Forelimb muscle (tissue), 1 donor: ENCODE data around the gene FAM53C. TPM values are rescaled to one million over a fixed set of nuclear protein-coding genes. Genes with fewer than 3 reads are reported as not detected.
"Not testable (repeated sequence)": the region's sequence is repeated elsewhere in the genome, so short reads cannot be mapped to it uniquely, and the experiment has no call there.

ENCODE experiments used
- DNase-seq: peaks from one replicate; pipeline ENCODE4 v3.0.0-alpha.2; 2013; ENCODE audit warnings: low read depth
- polyA plus RNA-seq: library from polyadenylated mRNA; unstranded; fragments of 120-200 nt; gene quantifications from one replicate; pipeline ENCODE4 v1.2.1, GENCODE V29; 2013; ENCODE audit not compliant: insufficient read length

FAM53C gene
- polyA plus RNA-seq, result 43.1 TPM

DNA sequence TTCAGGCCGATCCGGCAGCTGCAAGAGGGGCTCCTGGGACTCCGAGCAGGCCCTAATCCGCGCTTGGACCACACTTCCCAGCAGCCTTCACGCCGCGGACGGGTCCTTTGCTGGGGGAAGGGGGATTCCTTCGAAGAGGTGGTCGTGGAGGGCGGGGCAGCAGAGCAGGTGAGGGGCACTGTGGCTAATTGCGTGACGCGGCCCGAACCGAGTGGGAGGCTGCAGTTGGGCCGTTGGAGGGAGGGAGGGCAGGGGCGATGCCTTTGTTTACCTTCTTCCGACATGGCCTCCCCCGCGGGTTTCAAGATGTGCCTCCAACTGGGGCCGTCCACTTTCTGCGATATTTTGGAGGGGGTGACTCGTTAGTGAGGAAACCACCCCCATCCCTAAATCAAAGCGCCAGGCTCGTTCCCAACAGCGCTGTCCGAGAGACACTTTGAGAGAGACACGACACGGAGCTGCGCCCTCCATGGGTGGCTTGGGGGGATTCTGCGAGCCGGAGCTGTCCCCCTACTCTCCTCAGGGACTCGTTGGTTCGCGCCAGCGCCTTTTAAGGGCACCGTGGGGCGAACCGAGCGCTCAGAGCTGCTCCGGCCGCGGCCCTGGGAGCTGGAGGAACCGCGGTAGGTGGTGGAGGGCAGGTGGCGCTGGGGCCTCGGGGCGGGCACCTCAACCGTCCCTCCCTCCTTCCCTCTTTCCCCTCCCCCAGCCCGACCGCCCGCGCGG lies at the start of gene FAM53C:
Gene FAM53C, plus strand, starts transcription at position 582 of the 726 bp plus-strand sequence. CDS start 3,070 bp downstream, outside the sequence.
- DNase-seq, result peak; percentile 72

DNA sequence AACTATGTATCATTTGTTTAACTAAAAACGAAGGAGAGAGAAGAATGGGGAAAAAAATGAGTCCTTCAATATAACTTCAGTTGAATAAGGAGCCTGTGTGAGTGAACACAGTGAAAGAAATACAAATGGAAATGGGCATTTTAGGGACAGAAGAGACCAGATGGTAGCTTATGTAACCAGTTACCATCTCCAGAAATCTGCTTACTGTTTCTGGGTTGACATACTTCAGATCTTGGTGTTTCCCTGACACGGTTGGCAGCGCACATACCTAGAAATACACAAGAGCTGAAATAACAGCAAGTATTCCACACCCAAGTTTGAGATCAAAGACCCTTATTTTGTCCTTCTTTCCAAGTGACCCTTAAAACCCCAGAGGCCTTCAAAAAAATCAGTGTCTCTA lies 48.8 kb upstream of the FAM53C start:
- no peak for DNase-seq

DNA sequence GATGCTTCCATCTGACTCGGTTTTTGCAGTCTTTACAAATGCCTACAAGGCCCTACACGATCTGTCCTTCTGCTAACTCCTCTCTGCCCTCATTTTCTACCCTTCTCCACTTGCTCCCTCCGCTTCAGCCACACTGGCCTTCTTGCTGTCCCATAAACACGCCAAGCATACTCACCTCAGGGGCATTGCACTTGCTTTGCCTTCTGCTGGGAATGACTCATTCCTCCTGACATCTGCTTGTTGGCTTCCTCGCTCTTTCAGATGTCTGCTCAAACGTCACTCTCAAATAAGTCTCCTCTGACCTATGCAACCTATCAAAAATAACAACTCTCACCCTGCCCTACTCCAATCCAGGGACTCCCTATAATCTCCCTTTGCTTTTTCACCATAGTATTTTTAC lies 34.7 kb upstream of the FAM53C start:
- DNase-seq, result no peak

DNA sequence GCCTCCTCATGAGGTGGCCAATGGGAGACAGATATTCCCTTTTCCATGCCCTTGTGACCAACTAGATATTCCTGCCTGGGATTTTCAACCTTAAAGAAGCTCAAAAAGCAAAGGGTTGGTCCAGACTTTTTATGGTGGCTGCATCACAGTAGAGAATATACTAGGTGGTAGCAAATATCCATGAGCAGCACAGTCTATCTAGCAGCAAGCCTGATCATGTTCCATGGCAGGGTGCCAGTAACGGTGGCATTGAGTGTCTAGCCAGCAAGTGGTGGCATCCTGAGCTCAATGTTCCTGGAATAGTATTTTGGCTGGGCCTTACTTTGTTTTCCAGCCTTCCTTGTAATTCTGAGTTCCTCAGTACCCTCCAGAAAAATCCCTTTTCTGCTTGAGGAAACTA lies 32.3 kb upstream of the FAM53C start:
- DNase-seq, result no peak

DNA sequence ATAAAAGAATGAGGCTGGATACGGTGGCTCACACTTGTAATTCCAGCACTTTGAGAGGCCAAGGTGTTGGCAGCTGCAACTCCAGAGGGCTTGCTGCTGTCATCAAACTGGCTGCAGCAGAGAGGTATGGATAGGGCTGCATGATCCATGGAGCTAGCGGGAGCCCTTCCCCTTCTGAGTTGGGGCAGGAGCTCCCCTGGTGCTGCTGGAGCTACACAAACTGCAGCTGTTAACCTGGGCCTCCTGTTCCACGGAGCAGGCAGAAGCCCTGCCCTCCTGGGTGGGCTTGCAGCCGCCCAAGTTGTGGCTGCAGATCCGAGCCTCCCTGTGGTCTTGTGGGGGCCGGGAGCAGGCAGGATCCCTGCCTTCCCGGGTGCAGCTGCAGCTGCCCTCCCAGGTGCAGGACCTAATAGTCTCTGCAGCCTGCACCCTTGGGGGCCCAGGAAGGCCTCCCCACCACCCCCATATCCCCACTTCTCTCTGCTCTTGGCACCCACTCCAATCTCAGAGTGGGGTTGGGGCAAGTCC lies 22.3 kb upstream of the FAM53C start:
- no peak for DNase-seq

DNA sequence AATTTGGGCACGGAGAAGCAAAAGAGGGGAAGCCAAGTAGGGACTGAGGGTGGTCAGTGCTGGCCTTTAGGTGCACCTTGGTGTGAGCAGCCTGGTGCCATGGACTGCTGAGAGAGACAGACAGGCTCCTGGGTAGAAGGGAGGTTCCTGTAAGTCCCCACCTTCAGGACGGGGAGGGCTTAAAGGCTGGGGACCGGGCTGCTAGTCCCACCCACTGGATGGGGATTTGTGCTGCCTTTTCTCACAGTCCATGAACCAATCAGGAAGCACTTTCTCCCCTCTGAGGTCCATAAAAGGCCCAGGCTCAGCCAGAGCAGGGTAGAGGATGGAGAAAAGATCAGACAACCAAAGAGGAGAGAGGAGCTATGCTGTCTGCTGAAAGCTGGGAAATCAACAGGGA lies 21.7 kb upstream of the FAM53C start:
- DNase-seq, result no peak

DNA sequence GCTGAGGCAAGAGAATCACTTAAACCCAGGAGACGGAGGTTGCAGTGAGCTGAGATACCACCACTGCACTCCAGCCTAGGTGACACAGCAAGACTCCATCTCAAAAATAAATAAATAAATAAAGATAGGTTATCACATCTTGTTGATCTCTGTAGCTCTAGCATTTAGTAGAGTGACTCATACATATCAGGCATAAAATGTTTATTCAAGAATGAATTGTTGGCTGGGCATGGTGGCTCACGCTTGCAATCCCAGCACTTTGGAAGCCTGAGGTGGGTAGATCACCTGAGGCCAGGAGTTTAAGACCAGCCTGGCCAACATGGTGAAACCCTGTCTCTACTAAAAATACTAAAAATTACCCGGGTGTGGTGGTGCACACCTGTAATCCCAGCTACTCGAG lies 19.9 kb upstream of the FAM53C start:
- not testable (repeated sequence) for DNase-seq

DNA sequence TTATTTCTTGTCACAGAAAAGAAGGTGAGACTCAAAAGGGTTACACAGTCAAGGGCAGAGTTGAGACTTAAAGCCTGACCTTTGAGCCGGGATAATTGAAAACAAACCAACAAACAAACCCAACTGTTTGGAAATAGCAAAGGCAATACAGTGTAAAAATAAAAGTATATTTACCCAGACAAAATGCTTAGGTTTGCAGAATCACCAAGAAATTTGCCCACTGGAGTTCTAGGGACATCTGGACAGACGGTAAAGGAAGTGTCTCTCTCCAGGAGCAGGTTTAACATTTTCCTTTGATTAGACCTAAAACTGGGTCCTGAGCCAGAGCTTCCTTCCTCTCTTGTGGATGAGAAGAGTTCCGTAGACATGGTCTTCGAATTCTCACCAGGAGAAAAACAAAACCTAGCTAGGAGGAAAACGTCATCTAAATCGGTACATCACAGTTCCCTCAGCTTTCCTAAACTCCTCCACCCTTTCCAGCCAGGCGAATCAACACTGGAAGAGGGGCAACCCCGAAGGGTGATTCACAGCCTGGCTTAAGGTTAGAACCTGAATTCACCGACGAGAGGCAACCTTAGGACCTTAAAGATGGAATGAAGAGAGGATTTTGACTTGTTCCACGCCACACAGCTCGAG lies 7.1 kb upstream of the FAM53C start:
- no peak for DNase-seq

DNA sequence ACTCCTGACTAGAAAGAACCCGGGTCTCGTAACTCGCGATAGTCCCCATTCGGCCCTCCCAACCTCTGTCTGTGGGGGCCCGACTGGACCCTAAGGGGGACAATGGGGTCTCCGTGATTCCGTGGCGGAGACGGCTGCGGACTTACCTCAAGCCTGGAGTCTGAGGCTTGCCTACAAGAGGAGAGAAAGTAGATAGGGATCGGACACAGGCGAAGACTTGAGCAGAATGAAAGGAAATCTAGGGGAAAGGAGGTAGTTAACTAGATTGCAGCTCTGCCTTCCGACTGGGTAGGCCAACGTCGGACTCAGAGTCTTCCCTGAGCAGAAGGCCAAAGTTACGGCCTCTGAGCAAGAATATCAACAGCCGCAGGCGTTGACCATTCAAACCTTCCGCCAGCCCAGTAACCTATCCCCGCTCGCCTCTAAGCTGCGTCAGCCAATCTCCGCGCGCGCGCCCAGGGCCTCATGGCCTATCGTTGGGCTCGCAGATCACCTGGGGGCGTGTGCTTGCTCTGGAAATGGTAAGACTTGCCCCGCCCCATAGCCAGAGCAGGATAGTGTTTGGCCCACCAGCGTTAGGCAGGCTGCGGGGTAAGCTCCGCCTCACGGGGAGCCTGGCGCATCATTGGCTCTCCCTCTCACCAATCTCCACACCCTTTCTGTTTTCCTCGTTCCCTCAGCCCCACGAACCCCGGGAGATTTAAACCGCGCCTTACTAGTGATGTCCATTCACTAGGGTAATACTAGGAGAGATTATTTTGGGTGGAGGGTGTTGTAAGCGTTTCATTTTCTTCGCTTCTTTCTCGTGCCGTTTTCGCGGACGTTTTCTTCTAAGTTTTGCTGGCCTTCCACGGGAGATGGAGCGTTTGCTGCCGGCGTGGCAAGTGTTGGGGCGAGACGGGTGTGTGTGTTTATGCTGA lies 6.4 kb upstream of the FAM53C start, which contains the start of gene CDC25C:
Gene CDC25C, minus strand, starts transcription at position 356 of the 920 bp plus-strand sequence. CDS start 624 bp downstream, outside the sequence.
- DNase-seq, result peak; percentile 96

DNA sequence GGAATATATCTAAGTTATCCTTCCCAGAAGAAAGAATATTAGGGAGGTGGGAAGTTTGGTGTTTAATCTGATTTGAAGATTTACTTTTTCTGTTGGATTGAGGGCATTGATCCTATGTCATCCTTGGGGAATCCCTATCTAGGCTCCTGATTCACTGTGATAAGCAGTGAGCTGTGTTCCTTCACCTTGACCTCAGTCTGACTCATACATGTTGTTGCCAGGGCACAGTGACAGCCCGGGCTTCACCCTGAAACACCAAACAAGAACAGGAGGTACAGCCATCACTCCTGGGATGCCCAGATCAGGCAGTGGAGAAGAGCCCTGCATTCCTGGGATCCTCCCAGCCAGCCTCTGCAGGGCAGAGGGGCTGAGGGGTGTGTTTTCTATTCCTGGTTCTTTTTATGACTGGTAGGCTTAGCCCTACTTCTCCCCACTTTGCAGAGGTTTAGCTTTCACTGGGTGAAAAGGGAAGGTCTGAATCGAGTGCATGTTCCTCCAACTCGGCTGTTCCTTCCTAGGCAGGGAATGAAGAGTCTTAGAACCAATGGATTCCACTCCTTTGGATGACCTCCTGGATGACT lies 3.1 kb upstream of the FAM53C start:
- DNase-seq, result no peak

DNA sequence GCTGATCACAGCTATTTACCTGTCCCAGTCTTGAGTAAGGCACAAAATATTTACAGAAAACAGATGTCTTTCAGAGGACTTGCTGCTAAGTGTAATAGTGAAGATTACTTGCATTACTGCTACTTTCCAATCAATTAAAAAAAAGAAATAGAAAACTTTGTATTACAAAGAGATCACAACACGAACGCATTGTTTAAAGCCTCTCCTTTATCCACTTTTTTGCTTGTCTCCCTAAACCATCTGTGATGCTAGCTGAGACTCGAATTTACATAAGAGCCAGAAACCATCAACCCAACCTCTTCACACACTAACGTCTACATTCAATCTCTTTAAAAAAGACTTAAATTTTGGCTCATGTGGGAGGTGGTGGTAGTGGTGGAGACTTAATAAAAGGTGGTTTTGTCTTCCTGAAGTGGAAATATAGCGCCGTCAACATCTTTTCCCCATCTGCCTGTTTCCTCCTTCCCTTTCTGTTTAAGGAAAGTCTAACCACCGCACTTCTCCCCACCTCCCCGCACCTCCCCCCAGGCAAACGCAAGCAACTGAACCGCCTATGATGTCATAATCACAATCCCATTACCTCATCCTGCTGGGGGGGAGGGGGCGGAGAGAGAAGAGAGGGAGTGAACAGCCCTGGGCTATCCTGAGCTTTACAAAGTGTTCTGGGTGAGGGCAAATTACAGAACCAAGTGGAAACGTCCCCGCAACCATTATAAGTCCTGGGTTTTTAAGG lies 948 bp upstream of the FAM53C start:
- peak; percentile 50 for DNase-seq

DNA sequence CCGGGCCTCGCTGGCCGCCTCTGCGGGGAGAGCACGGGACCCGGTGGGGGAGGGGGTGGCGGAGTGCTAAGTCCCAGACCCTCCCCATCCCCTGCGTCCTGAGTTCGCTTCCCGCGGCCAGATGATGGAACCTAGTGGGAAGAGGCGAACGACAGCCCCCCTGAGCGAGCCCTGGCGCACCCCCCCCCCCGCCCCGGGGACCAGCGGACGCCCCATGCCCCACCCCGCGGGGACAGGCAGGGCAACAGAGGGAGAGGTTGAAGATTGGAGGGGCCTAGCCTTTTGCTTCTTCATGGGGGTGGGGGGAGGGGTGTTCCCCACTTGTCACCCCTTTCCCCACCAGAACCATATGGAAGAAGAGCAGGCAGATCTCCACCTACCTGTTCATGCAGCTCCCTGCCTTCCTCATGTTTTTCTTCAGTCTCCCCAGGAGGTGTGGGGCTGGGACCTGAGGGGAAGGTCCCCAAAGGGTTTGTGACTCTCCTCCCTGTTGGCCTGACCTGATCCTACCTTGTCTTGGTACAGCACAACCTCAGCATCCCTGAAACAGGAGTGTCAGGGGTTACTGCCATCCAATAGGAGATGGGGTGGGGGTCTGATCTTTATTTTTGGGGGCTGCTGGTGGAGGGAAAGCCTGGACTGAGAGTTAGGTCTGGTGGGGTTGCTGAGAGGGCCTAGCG lies 485 bp downstream of the FAM53C start:
- no peak for DNase-seq

DNA sequence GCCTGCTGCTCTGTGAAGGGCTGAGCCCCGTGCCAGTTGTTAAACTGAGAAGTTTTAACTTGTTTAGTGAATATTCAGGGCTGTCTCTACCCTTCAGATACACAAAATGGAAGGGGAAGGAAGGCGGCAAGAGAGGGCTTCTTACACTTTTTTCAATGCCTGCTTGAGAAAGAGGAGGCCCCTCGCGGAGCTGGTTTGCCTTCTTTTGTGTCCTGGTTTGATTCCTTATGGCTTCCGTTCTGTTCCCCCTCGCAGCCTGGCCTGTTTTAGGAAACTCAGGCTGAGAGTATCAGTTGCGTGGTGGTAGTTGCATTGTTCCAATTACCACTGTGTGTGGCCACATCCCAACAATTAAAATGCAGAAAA lies 1.0 kb downstream of the FAM53C start:
- DNase-seq, result no peak

DNA sequence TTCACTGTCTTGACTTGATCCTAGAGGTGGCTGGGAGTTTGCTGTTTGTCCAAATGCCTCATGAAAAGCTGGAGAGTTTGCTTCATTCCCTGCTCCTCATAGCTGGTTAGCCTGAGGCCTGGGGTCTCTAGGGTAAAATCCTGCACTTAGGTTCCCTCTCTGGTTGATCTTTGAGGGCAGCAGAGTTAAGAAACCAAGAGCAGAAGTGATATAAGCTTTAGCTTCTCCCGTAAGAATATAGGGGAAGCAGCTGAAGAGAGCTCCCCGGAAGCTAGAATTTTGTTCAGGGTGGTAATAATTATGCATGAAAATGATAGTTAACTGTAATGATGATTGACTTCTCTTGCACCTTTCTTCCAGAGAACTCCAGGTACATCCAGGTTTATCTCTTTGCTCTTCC lies 1.4 kb downstream of the FAM53C start:
- DNase-seq, result no peak

DNA sequence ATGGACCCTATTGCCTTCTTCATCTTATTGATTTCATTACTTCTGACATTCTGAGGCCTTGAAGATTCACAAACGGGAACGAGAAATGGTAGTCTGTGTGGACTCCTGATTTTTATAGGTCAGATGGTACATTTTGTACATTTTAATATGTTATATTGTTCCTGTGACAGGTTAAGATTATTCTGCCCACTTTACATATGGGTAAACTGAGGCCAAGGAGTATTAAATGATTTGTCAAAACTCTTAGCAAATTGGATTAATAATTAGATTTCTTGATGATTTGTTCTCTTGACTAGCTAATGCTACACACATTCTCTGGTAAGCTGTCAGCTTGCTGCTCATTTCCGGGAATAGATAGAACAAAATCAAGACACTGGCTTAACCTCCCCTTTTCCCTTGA lies 1.9 kb downstream of the FAM53C start:
- no peak for DNase-seq

DNA sequence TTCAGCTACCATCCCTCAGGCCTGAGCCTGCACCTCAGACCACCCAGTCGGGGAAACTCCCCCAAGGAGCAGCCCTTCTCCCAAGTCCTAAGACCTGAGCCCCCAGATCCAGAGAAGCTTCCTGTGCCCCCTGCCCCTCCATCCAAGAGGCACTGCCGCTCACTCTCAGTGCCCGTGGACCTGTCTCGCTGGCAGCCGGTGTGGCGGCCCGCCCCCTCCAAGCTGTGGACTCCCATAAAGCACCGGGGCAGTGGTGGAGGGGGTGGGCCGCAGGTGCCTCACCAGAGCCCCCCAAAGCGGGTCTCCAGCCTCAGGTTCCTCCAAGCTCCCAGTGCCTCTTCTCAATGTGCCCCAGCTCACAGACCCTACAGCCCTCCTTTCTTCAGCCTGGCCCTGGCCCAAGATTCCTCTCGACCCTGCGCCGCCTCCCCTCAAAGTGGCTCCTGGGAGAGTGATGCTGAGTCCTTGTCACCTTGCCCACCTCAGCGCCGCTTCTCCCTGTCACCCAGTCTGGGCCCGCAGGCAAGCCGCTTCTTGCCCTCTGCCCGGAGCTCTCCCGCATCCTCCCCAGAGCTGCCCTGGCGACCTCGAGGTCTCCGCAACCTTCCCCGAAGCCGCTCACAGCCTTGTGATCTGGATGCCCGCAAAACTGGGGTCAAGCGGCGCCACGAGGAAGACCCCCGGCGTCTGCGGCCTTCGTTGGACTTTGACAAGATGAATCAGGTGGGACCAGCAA lies 7.0 kb downstream of the FAM53C start:
- DNase-seq, result no peak

DNA sequence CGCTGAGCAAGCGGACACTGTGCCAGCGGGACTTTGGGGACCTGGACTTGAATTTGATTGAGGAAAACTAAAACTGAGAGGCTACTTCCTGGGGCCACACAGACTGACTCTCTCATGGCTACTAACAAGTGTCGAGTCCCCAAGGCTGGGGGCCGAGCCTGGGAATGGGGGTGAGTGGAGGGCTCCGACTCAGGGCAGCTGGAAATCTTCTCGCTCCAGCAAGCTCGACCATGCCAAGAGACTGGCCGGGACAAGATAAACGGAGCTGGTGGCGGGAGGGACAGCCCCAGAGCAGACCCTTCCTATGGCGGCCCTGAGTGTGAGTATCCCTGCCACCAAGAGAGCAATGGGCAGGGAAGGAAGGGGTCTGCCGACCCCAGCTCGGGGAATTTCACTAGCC lies 8.8 kb downstream of the FAM53C start:
- no peak for DNase-seq

DNA sequence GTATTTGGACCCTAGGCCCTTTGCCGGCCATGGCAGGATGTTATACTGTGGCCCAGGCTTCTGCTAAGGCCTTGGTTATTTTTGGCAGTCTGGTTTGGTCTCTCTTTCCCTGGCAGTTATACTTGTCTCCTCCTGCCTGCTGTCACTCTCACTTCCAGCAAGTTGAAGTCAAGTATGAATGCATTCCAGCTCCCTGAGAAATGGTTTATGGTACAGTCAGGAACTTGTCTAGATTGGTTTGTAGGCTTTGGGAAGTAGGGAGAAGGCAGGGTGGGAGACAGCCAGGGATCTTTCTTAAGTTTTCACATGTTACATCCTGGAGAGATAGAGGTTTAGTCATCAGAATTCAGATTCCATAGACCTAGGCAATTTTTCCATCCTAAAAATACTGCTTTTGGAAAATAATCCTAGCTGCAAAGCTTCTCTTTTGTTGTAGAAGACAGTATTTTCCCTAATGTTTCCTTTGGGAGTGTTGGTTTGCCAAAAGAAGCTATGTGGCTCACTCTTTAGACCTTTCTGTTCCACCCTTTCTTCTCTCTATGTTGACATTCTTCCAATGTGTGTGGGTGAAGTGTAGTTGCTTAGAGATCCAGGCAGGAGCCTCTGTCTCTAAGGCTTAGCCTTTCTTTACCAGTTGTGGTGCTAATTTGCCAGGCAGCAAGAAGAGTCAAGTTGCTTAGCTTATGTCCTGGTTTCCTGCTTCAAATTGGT lies 11.9 kb downstream of the FAM53C start:
- DNase-seq, result no peak

DNA sequence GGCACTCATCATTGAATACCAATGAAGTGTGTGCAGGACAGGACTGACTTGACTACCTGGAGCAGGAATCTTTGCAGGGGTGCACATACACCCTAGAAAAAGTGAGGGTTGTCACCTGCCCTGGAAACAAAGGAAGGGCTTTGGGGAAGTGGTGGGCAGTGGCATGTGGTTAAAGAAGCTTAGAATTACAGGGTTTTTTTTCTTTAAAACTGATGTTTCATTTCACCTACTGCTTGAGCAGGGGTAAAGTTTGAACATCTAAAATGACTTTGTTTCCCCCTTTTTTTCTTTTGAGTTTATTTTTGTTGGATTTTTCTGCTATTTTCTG lies 12.5 kb downstream of the FAM53C start:
- no peak for DNase-seq
